OCI-LY3 (cell line): ENCODE measurements around the gene ITGB6.
"Not testable (repeated sequence)": the region's sequence is repeated elsewhere in the genome, so short reads cannot be mapped to it uniquely, and the experiment has no call there.

Experiments
- CTCF ChIP-seq: fragments of 200-600, 300-600 bp; sonication (generic); IDR thresholded peaks from 2 replicates; pipeline ENCODE4 v1.5.1; 2014; ENCODE audit warnings: antibody characterized with exemption, low read length, low read depth
- EZH2phosphoT487 ChIP-seq: fragments of 200-600 bp; shearing (Covaris generic); IDR thresholded peaks from 2 replicates; pipeline ENCODE4 v1.6.1; 2018; ENCODE audit warnings: antibody characterized with exemption, mixed run types, low read depth

- not testable (repeated sequence) for TF ChIP-seq CTCF, EZH2phosphoT487
These were observed 85.4 kb downstream of the ITGB6 start for GRCh38 chr2:160114721-160115120.
